ENCODE results near the gene GPC5. TPM values are rescaled to one million over a fixed set of nuclear protein-coding genes. Genes with fewer than 3 reads are reported as not detected.
"Not testable (repeated sequence)": the region's sequence is repeated elsewhere in the genome, so short reads cannot be mapped to it uniquely, and the experiment has no call there.

Gene GPC5
- polyA plus RNA-seq, 3 donors: 2.7 to 4.4 (median 3.9) TPM

DNA sequence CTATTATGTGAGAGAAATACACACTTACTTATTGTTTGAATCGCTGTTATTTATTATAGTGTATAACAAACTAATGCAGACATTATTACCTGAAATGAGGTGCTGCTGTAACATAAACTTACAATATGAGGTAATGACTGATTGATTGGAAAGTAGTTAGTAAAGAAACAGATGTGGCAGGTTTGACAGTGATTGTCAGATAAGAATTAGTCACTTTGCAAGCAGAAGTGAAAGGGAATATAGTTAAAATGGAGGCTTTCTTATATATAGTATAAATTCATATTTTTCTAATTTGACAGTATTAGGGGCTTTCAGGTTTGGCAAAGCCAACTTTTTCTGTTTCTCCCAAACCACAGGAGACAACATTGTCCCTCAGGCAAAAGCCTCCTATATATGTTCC is 30.3 kb upstream of the GPC5 start:
- no peak for DNase-seq

DNA sequence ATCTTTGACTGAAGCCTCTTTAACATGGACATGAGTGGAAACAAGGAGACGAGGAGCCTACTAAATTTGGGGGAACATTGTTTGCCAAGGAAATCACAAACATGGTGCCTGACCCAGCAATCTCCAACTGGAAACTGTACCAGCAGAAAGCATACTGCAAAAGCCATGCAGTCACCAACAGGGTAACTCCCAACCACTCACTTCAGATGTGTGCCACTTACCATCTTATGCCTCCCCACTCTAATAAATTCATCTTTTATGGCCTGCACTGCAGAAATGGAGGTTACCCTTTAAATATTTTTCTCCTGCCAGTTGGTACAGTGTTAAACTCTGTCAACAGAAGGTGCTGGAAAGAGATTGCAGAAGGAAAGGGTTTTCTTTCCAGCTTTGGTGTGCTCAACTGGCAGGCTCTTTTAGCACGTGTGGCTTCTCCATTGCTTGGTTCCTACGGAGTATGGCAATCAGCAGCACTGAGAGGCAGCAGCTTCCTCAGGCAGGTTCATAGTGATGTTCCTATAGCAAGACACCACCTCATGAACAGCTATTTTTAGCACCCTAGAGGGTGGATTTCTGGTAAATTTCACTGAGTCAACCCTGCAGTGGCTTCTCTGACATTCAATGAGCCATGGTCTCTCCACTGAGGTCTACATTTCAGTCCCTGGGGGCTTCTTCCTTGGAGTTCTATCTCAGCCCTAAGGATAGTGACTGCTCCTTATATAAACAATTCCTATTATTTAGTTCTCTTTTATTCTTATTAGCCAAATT is 29.6 kb upstream of the GPC5 start:
- no peak for DNase-seq

DNA sequence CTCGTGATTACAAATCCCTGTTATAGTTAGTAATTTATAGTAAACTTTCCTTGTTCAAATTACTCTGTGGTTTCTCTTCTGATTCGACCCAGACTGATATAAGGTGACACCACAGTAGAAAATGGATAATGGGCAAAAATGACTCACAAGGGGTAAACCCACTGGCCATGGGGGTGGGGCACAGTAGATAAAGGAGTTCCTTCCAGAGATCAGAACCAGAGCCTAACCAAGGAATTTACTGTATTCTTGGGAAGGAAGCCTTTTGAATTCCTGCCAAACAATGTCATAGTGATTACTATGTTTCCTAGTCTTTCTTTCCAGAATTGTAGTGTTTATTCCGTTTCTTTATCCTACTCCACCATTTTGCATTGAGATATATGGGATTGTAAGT is 29.0 kb upstream of the GPC5 start:
- DNase-seq: no peak

DNA sequence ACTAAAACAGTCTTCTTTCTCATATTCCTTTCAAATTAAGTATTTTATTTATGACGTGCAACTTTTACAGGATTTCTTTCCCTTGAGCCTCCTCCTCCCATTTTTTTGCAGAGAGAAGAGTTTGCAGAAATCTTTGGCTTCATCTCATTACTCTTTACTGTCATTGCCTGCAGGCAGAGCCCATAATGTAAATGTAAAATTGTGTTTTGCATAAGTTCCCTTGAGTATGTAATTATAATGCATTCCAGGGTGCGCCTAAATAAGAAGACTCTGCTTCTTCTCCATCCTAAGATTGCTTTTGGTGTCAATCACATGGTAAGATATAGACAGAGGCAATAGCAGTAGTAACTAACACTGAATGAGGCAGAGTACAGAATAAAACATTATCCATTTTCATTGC is 27.9 kb upstream of the GPC5 start:
- no peak for DNase-seq

DNA sequence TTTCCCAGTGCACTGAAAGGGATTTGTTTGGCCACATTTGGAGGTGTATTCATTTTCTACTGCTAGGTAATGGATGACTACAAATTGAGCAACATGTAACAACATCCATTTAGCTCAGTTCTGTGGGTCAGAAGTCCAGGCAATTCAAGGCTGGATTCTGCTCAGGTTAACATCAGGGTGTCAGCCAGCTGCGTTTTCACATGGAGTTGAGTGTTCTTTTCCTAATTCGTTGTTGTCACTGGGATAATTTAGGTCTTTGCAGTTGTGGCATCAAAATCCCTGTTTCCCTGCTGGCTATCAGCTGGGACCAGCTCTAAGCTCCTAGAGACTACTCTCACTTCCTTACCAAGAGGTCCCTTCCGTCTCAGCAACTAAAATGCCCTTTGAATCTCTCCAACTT is 25.5 kb upstream of the GPC5 start:
- no peak for DNase-seq

DNA sequence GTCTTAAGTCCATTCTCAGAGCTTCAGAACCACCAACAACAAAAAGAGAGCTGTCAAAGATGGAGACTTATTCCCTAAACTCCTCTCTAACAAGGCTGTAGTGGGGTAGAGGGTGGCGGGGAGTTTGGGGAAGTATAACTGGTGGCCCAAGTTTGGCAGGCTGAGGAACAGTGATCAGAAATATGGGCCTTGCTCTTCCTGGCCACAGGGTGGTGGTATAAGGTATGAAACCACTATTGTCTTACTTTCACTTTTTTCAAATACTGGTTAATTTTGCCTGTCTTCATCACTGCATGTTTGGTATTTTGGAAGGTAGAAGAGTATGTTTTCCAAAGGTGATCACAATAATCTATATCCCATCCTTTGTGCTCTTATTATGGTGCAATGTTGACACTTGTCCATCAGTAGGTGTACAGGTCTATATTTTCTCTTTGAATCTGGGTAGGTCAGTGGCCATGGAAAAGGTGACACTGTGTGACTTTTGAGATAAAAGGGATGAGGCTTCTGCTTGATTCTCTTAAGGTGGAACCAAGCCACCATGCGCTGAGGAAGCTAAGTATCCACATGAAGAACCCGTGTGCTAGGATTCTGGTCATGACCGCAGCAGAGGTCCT is 23.2 kb upstream of the GPC5 start:
- DNase-seq: no peak

DNA sequence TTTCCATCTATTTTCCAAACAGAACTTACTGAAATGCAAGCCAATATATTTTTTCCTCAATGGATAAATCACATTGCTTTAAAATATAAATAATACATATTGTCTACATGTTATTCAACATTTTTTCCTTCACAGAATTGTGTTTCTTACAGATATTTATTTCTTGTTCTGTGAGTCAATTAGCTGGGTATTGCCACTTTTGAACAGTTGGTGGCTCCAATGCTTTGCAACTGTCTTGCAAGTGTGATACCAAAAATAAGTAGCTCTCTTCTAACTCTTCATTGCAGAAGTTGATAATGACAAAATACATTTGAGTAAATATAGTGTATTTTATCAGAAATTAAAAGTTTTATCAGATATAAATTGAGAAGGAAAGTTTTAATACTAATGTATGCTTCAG is 17.1 kb upstream of the GPC5 start:
- DNase-seq: peak; percentile 34

DNA sequence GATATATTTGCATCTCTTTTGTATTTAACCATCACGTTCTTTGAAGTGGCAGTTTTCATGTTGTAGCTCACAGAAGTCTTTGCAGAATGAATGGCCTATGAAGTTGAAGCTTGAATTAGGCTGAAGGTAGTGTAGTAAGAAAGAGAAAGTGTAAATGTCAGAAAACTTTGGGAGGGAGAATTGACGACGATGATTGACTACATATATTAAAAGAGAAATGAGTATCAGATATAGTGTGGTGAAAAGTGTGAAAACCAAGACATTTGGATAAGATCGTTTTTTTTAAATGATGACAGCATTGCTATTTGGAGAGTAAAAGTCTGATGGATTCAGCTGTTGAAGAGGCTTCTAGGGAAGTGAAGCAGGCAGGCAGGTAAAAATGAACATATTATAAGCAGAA is 14.6 kb upstream of the GPC5 start:
- DNase-seq: no peak

DNA sequence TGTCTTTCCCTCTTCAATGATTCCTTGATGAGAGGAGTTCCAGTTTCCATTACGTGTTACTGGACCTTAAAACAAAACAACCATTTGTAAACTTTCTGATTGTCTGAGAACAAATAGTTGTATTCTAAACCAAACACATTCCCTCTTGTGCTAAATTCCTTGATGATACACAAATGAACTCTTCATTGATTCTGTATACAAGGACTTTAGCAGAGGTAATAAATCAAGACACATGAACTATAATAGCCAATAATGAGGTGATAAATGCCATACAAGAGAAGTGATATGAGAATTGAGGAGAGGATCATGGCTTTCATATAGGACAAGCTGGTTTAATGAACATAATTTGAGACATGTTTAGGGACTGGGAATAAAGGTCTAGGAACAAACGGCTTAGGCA is 13.5 kb upstream of the GPC5 start:
- no peak for DNase-seq

DNA sequence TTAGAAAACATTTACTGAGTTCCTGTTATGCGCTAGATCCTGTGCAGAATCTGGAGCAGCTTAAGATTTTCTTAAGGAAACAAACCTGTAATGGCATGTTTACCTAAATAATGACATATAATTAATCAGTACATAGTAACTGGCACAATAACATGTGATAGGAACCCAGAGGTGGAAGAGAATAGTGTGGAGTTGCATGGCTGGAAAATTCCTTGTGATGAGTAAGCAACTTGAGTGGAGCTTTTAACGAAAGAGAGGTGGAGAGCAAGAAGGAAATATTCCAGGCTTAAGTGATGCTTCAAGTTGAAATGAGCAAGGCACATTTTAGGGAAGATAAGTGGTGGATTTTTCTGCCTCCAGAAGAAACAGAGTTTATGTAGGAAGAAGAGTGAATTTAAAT is 9.2 kb upstream of the GPC5 start:
- DNase-seq: no peak

DNA sequence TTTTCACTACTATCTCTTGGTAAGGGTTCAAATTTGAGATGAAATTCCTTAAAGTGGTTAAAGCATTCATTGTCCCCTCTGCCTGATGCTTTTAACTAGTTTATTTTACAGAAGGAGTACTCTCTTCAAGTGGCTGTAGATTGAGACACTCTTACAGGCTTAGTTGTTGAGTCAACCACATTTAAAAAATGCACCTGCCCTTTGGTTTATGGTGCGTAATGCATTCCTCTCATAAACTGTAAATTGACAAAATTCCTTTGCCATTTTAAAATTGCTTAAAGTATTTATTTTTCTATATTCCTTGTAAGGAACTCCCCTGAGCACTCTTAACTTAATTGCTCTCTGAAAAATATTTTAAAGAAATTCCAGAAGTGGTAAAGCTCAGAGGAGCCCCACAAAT is 826 bp upstream of the GPC5 start:
- no peak for DNase-seq

DNA sequence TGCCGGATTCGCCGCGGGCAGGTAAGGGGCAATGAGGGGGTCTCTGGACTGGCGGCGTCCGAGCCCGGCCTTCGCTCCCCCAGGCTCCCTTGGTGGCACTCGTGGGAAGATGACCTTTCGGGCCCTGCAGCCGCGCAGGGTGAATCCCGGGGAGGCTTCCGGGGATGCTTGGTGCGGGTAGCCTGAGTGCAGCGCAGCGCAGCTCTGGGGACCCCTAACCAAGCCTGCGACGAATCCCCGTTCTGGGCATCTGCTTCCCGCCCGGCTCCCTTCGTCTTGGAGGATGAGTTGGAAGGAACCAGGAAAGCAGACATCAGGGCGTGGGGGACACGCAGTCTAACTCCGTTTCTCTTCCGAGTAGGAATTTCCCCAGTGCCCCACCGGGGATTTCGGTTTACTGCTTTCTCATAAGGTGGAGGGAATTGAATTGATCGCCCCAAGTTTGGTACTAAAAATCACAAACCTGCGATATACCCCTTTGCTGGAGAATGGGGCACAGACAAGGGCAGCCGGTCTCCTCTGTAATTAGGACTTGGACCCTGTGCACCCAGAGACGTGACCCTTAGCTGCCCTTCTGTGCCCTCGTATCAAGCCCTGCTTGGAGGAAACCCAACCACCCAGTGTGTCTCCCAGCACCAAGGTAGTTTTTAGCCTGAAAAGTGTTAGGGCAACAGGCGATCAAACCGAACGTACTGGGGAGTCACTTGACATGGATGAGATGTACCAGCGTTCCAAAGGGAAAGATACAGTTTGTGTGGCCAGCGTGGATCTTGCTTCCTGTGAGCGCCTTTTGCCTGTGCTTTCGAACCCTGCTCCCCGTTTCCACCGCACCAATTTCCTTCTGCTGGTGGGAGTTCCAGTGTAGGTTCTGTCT is 1.0 kb downstream of the GPC5 start:
- no peak for DNase-seq

DNA sequence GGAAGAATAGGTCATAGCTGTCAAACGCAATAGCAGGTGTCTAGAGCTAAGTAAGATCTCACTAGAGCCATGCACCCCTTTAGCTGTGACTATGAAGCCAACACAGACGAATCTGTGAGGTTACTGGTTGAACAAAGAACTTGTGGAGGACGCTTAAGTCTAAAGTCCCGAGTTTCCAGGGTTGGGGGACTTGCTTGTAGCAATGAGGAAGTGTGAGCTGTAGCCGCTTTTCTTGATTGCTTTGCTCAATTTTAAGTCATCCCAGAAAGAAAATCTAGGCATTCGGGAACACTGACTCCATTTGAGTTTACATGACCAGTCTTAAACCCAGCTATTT is 1.6 kb downstream of the GPC5 start:
- no peak for DNase-seq

DNA sequence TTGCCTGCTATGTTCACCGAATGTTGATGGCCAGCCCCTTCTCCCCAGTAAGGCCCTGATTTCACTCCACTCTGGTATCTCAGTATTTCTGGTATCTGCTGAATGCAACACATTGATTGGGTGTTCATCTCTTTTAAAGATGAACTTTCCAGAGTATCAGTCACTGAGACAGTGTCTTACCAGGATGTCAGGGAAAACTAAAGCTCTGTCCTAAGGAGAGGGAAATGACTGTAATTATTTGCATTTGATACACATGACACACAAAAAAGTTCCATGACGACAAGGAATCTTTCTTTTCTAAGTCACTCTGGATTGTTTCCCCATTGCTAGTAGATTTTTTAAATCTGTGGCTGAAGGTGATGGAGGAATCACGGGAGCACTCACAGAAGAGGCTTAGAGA is 2.2 kb downstream of the GPC5 start:
- DNase-seq: no peak

DNA sequence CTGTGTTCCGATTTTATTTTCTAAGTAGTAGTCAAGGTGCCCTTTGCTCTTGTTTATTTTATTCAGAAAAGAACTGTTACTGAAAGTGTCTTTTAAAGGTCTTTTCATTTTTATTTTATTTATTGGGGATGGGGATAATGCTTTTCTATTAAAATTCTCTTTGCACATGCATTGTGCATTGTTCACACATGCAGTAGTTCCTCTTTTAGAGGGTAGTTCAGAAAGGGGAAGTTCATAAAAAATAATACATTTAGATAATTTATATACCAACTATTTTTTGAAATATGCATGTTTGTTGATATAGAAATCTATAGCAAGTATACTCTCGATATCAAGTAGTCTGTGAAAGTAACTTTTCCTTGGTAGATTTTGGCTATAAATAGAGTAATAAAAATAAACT is 3.5 kb downstream of the GPC5 start:
- DNase-seq: no peak

DNA sequence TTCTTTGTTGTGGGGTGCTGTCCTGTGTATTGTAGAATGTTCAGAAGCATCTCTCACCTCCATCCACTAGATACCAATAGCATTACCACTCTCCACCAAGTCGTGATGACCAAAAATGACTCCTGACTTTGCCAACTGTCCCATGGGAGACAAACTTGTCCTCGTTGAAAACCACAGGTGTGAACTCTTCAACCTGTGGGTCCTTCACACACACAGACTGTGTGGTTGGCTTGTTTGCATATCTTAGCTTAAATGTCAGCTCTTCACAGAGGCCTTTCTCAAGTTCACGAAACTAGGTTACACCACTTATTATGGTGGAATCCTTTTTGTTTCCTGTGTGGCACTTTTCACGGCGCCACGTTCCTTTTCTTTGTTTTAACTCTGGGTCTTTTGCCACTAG is 6.8 kb downstream of the GPC5 start:
- DNase-seq: no peak

DNA sequence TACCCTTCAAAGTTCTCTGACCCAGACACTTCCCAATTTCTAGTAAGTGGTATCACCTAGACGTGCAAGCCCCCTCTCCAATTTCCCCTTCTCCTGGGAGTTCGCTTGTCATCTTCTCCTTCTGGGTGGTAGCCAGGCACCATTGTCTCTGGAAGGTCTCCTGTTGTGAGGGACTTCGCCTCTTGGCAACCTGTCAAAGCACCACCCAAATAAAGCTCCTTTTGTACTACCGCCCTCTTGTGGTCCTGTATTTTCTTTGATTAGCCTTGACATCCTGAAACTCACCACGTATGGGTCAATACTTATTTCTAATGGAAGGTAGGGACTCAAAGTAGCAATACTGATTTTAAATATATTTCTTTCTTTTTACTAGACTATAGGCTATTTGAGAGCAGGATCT is 8.2 kb downstream of the GPC5 start:
- no peak for DNase-seq

DNA sequence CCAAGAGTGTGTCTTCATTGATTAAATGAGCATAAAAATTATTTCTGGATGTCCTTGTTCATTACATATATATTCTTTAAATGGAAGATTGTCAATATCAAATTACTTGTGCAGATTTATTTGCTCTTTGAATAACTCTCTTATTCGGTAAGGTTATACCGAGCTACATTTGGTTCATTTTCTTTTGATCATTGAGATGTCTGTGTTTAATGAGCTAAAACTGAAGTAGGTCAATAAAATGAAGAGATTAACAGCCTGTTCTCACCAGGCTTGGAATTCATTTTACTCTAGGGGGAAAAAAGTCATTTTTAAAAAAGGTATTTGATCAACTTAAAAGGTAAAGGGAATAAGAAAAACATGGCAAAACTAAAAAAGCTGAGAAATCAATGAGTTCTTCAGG is 10.6 kb downstream of the GPC5 start:
- peak; percentile 58 for DNase-seq

DNA sequence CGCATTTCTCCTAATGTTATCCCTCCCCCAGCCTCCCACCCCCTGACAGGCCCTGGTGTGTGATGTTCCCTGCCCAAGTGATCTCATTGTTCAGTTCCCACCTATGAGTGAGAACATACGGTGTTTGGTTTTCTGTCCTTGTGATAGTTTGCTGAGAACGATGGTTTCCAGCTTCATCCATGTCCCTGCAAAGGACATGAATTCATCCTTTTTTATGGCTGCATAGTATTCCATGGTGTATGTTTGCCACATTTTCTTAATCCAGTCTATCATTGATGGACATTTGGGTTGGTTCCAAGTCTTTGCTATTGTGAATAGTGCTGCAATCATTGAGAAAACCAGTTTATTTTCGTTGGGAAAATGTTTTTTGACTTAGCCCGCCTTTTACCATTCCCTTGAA is 18.2 kb downstream of the GPC5 start:
- DNase-seq: not testable (repeated sequence)

DNA sequence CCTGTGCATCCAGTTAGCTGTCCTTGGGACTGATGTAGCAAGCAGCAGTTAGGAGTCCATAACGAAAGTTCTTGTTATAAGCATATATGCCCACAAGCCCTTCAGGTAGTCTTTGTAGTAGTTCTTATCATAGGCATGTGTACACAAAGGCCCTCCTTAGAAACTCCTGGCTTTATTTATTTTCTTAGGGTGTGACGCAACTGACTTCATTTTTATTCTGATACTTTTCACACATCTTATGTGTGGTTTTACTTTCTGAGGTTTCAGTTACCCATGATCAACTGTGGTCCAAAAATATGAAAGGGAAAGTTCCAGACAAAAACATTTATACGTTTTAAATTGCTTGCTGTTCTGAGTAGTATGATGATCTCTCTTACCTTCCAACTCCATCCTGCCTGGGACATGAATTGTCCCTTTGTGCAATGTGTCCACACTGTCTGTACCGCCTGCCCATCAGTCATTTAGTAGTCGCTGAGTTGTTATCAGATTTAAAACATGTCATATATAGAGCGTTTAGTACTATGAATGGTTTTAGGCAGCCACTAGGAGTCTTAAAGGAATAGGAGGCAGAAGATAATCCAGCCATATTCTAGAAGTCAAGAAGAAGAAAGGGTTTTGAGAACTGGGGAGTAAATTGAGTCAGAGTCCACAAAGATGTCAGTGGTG is 19.4 kb downstream of the GPC5 start:
- DNase-seq: no peak

DNA sequence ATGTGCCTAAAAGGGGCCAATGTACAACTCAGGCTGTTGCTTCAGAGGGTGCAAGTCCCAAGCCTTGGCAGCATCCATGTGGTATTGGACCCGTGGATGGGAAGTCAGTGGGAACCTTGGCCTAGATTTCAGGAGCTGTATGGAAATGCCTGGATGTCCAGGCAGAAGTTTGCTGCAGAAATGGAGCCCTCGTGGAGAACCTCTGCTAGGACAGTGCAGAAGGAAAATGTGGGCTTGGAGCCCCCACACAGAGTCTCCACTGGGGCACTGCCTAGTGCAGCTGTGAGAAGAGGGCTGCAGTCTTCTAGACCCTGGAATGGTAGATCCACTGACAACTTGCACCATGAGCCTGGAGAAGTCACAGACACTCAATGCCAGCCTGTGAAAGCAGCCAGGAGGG is 28.5 kb downstream of the GPC5 start:
- DNase-seq: no peak

DNA sequence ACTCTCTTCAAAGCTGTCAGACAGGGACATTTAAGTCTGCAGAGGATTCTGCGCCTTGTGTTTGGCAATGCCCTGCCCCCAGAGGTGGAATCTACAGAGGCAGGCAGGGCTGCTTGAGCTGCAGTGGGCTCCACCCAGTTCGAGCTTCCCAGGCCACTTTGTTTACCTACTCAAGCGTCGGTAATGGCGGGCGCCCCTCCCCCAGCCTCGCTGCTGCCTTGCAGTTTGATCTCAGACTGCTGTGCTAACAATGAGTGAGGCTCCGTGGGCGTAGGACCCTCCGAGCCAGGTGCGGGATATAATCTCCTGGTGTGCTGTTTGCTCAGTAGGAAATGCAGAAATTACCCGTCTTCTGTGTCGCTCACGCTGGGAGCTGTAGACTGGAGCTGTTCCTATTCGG is 40.3 kb downstream of the GPC5 start:
- not testable (repeated sequence) for DNase-seq

DNA sequence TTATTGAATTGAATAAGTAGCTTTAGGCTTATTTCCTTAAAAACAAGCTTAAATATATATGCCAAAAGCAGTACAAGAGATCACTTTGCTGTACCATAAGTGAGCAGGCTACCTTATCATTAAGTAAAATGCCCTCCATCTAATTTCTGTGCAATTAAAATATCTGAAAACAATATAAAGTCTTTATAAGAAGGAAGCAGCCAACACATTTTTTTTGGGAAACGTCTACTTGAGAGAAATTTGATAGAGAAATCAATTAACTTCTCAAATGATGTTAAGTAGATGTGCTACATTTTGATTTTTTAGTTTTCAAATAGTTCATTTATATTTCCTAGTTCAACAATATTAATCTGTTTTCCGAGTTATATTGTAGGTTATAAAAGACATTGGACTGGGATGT is 52.5 kb downstream of the GPC5 start:
- DNase-seq: no peak

Measured in renal pelvis (tissue), 4 donors.